Upper lobe of right lung (tissue), 1 donor: ENCODE results near the gene TNS1. TPM values are rescaled to one million over a fixed set of nuclear protein-coding genes. Genes with fewer than 3 reads are reported as not detected.
A peak's percentile ranks its signal among the peaks of the same experiment; 100 is the strongest.

Experiments used
- ATAC-seq: fragments of 200-7000 bp; cut with Tn5 transposase; one replicate; pipeline ENCODE4 v1.9.1; 2020; ENCODE audit warnings: mild to moderate bottlenecking, moderate library complexity
- DNase-seq: peaks from one replicate; pipeline ENCODE4 v3.0.0-alpha.2; 2020
- H3K27ac ChIP-seq: fragments of 200-600 bp; one replicate; pipeline ENCODE4 v1.8.0; 2022
- H3K27me3 ChIP-seq: fragments of 200-600 bp; one replicate; pipeline ENCODE4 v1.8.0; 2022; ENCODE audit warnings: mild to moderate bottlenecking
- H3K36me3 ChIP-seq: fragments of 200-600 bp; one replicate; pipeline ENCODE4 v1.8.0; 2022
- H3K4me1 ChIP-seq: fragments of 200-600 bp; one replicate; pipeline ENCODE4 v1.8.0; 2022
- H3K4me3 ChIP-seq: fragments of 200-600 bp; one replicate; pipeline ENCODE4 v1.8.0; 2022; ENCODE audit warnings: mild to moderate bottlenecking
- H3K9me3 ChIP-seq: fragments of 200-600 bp; one replicate; pipeline ENCODE4 v1.8.0; 2022
- CTCF ChIP-seq: fragments of 200-600 bp; IDR thresholded peaks from one replicate; pipeline ENCODE4 v1.8.0; 2022; ENCODE audit warnings: antibody characterized with exemption
- intact Hi-C: fragments of 100-400 bp; cut with DNase I; formaldehyde crosslinking; loops from one replicate; pipeline ENCODE4 v1.11.0; 2022
- total RNA-seq: library from RNA; stranded (reverse); fragmentation: NEBNext Ultra II Directional; extraction: Animal tissue kit (Norgen Biotek cat#: 25700); gene quantifications from one replicate; pipeline ENCODE4 v1.2.1, GENCODE V29; 2021
- donor health status: DM: no; HTN: yes; CAD: no; lungs with severe emphysema.

The TNS1 gene
- total RNA-seq, 1 donor from 2014 or later: 669 TPM

GRCh38 chr2:217979151-217979811, 23.5 kb downstream of the TNS1 start:
- Histone ChIP-seq H3K27ac (peak overlapping the region; percentile 60), H3K36me3 (no peaks in the 10 kb centered on the region), H3K27me3 (no peaks in the 10 kb centered on the region), H3K9me3 (no peaks in the 10 kb centered on the region), H3K4me3 (peak overlapping the region; percentile 60), H3K4me1 (peaks cover 40% of the 10 kb centered on the region)
- no peak for TF ChIP-seq CTCF
- intact Hi-C loops: no loop called here
- peak; percentile 64 for DNase-seq
- ATAC-seq: peak; percentile 4

GRCh38 chr2:217978536-217979150, 24.2 kb downstream of the TNS1 start:
- DNase-seq (peak; percentile 72), ATAC-seq (peak; percentile 44)
- peak overlapping the region; percentile 60 for H3K27ac ChIP-seq
- peaks cover 36% of the 10 kb centered on the region for H3K4me1 ChIP-seq
- H3K27me3 ChIP-seq: no peaks in the 10 kb centered on the region
- intact Hi-C loops: no loop called here
- TF ChIP-seq CTCF: no peak
- no peaks in the 10 kb centered on the region for H3K36me3 ChIP-seq
- H3K9me3 ChIP-seq: no peaks in the 10 kb centered on the region
- peak overlapping the region; percentile 60 for H3K4me3 ChIP-seq

- no peak for TF ChIP-seq CTCF
- peak overlapping the region; percentile 36 for H3K27ac ChIP-seq
- H3K27me3 ChIP-seq: no peaks in the 10 kb centered on the region
- peaks cover 36% of the 10 kb centered on the region for H3K4me1 ChIP-seq
- intact Hi-C loops: no loop called here
- DNase-seq (peak; percentile 32), ATAC-seq (no peak)
- no peaks in the 10 kb centered on the region for H3K36me3 ChIP-seq
- H3K4me3 ChIP-seq: peak overlapping the region; percentile 60
- H3K9me3 ChIP-seq: no peaks in the 10 kb centered on the region
Measured at GRCh38 chr2:217977840-217978535, 24.8 kb downstream of the TNS1 start.

- no peaks in the 10 kb centered on the region for H3K27me3 ChIP-seq
- no peaks in the 10 kb centered on the region for H3K9me3 ChIP-seq
- no peak overlapping the region for H3K4me3 ChIP-seq
- H3K27ac ChIP-seq: no peak overlapping the region
- DNase-seq: peak; percentile 26
- H3K36me3 ChIP-seq: no peaks in the 10 kb centered on the region
- no peak for TF ChIP-seq CTCF
- ATAC-seq: no peak
- intact Hi-C loops: no loop called here
- H3K4me1 ChIP-seq: peaks cover 36% of the 10 kb centered on the region
Measured at GRCh38 chr2:217976301-217976700, 26.5 kb downstream of the TNS1 start.

GRCh38 chr2:217975626-217976025, 27.2 kb downstream of the TNS1 start:
- ATAC-seq (no peak), DNase-seq (peak; percentile 19)
- Histone ChIP-seq H3K4me3 (no peak overlapping the region), H3K9me3 (no peaks in the 10 kb centered on the region), H3K27ac (no peak overlapping the region), H3K27me3 (no peaks in the 10 kb centered on the region), H3K4me1 (peaks cover 31% of the 10 kb centered on the region), H3K36me3 (no peaks in the 10 kb centered on the region)
- intact Hi-C loops: no loop called here
- TF ChIP-seq CTCF: no peak
